Stimulated activated memory B cell treated with anti-CD40 and anti-IgM and Interleukin-4, amounts not matched to agents 10 μg/mL and 1 μg/mL and 100 μg/mL, for 72 hours (primary cell): ENCODE data around the gene GAMT.

Experiments
- ATAC-seq: fragments of 150-1000 bp; cut with Tn5 transposase; 2 replicates; pipeline ENCODE4 v1.10.0; 2021
- H3K27ac Mint-ChIP-seq: one replicate; pipeline ENCODE4 v1.8.0; 2022; ENCODE audit warnings: mild to moderate bottlenecking, mixed read lengths
- H3K27me3 Mint-ChIP-seq: one replicate; pipeline ENCODE4 v1.8.0; 2022; ENCODE audit warnings: mixed read lengths
- H3K36me3 Mint-ChIP-seq: one replicate; pipeline ENCODE4 v1.8.0; 2022; ENCODE audit warnings: mixed read lengths
- H3K4me1 Mint-ChIP-seq: one replicate; pipeline ENCODE4 v1.8.0; 2022; ENCODE audit warnings: mixed read lengths
- H3K4me3 Mint-ChIP-seq: one replicate; pipeline ENCODE4 v1.8.0; 2022; ENCODE audit warnings: mild to moderate bottlenecking, moderate library complexity, mixed read lengths
- H3K9me3 Mint-ChIP-seq: one replicate; pipeline ENCODE4 v1.8.0; 2022; ENCODE audit warnings: mixed read lengths

GAMT gene

DNA sequence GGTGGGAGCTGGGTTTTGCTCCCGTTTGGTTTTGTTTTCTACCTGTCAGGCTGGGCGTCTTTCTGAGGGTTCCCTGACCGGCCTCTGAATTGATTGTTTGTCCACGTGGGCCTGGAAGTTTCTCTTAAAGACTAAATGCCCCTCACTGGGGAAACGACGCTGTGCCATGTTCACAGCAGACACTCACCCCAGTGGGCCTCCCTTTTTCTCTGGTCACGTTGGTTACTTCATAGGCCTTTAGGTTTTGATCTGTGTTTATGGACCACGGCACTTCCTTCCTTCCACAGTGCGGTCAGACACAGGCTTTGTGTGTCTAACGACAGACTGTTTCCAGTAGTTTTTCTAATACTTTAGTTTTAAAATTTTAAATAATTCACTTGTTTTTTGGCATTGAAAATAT is 37.7 kb downstream of the GAMT start:
- H3K36me3 Mint-ChIP-seq: peaks cover 58% of the 10 kb centered on the region
- H3K4me3 Mint-ChIP-seq: peak overlapping the region; percentile 21
- no peaks in the 10 kb centered on the region for H3K27me3 Mint-ChIP-seq
- H3K27ac Mint-ChIP-seq: no peak overlapping the region
- peak; percentile 63 for ATAC-seq
- no peaks in the 10 kb centered on the region for H3K9me3 Mint-ChIP-seq
- H3K4me1 Mint-ChIP-seq: peaks cover 39% of the 10 kb centered on the region

DNA sequence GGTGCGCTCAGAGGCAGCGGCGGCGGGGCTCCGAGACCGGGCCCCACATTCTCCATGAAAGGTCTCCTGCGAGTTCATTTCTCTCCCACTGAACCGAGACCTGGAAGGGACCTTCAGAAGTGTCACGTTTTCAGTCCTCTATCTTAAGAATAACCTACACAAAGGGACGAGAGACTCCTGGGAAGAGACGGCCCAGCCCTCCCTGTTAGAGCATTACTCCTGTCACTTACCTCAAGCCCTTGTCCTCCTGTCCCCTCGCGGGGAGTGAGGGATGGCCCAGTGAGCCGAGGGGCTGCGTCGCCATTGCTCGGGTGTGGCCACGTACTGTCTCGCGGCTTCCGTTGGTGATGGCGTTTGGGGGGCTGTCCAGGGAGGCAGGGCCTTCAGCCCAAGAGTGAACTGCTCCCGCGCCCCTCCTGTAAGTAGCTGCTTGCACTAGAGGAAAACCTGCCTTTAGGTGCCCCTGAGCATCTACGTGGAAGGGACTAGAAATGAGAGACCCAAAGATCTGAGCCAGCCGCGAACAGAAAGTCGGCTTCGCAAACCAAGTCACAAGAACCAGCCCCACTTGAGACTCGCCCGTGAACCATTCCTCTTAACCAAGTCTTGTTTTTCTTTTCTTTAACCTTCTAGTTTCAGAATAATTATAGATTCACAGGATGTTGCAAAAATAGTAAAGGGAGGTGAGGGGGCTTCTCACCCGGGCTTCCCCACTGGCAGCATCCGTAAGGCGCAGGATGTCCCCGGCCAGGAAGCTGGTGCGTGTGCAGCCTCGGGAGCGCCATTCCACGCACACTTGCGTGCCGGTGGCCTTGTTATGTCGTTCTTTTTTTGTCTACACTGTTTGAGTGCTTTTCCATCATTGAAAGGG is 38.7 kb downstream of the GAMT start:
- ATAC-seq: no peak
- H3K27ac Mint-ChIP-seq: no peak overlapping the region
- peaks cover 68% of the 10 kb centered on the region for H3K36me3 Mint-ChIP-seq
- H3K27me3 Mint-ChIP-seq: no peaks in the 10 kb centered on the region
- H3K4me3 Mint-ChIP-seq: peak overlapping the region; percentile 15
- H3K4me1 Mint-ChIP-seq: peaks cover 39% of the 10 kb centered on the region
- H3K9me3 Mint-ChIP-seq: no peaks in the 10 kb centered on the region

DNA sequence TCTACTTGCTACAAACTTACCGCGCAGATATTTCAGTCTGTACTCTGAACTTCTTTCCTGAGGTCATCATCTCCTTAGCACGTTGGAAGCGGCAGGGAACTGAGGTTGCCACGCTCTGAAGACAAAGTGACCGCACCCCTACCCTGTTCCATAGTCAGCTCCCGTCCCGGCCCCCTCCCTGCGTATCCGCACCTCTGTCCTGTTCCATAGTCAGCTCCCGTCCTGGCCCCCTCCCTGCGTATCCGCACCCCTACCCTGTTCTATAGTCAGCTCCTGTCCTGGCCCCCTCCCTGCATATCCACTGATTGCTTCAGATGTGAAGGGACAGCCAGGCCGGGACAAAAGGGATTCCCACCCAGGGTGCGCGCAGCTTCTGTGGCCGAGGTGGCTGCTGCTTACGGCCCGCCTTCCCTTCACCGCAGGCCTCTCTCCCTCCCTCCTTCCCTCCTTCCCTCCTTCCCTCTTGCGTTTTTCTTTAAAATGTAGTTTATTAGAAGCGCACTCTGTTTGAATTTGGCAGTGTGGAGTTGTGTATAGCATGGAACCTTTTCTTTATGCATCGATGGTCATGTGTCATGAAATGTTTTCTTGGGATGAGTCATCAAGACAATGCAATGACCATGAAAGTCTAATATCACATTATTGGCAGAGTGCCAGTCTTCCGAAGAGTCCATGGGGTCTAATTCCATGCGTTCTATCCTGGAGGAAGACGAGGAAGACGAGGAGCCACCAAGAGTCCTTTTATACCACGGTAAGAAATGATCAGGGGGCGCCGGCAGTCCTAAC is 39.5 kb downstream of the GAMT start:
- peaks cover 68% of the 10 kb centered on the region for H3K36me3 Mint-ChIP-seq
- peaks cover 39% of the 10 kb centered on the region for H3K4me1 Mint-ChIP-seq
- no peak for ATAC-seq
- no peak overlapping the region for H3K4me3 Mint-ChIP-seq
- H3K27ac Mint-ChIP-seq: no peak overlapping the region
- H3K9me3 Mint-ChIP-seq: no peaks in the 10 kb centered on the region
- no peaks in the 10 kb centered on the region for H3K27me3 Mint-ChIP-seq

DNA sequence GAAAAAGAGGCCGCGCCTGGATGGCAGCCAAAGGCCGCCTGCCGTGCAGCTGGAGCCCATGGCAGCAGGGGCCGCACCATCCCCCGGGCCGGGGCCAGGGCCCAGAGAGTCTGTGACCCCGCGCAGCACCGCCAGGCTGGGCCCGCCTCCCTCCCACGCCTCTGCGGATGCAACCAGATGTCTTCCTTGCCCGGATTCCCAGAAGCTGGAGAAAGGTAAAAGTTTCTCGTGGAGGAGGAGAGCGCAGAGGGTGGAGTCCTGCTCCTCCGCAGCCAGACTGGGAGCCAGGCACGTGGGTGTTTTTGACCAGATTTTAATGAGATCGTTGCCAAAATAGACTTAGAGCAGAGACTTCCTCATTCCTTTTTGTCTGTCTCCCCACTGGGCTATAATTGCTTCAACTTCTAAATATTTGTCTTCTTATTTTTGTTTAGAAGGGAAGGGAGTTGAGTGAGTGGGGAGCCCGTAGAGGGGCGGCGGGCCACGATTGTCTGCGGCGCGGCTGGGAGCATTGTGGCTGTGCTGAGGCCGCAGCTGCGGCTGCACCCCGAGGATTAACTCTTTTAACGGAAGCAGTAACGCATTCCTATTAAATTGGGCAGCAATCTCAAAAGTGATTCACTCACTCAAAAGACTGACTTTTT is 40.4 kb downstream of the GAMT start:
- Mint-ChIP-seq H3K4me1 (peaks cover 43% of the 10 kb centered on the region), H3K4me3 (no peak overlapping the region), H3K27ac (no peak overlapping the region), H3K27me3 (no peaks in the 10 kb centered on the region), H3K9me3 (no peaks in the 10 kb centered on the region), H3K36me3 (peaks cover 67% of the 10 kb centered on the region)
- ATAC-seq: no peak

DNA sequence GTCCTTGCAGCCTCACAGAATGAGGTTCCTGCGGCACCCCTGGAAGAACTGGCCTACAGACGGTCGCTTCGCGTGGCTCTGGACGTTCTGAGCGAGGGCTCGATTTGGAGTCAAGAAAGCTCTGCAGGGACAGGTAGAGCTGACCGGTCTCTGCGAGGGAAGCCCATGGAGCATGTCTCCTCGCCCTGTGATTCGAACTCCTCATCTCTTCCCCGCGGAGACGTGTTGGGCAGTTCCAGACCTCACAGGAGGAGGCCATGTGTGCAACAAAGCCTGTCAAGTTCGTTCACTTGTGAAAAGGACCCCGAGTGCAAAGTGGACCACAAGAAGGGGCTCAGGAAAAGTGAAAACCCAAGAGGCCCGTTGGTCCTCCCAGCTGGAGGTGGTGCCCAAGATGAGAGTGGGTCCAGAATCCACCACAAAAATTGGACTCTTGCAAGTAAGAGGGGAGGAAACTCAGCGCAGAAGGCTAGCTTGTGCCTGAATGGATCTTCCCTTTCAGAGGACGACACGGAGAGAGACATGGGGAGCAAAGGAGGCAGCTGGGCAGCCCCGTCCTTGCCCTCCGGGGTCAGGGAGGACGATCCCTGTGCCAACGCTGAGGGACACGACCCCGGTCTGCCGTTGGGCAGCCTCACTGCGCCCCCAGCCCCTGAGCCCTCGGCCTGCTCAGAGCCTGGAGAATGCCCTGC is 41.1 kb downstream of the GAMT start:
- peaks cover 49% of the 10 kb centered on the region for H3K4me1 Mint-ChIP-seq

DNA sequence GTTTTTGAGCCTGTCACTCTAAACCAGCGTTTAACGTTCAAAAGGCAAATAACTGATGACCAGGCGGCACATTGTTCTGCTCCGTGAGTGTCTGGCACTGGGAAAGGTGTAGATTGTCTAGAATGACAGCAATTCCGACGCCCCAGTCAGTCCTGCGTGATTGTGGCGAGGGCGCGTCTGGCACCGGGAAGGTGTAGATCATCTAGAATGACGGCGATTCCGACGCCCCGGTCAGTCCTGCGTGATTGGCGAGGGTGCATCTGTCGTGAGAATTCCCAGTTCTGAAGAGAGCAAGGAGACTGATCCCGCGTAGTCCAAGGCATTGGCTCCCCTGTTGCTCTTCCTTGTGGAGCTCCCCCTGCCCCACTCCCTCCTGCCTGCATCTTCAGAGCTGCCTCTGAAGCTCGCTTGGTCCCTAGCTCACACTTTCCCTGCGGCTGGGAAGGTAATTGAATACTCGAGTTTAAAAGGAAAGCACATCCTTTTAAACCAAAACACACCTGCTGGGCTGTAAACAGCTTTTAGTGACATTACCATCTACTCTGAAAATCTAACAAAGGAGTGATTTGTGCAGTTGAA is 43.7 kb downstream of the GAMT start:
- Mint-ChIP-seq H3K27me3 (no peaks in the 10 kb centered on the region), H3K4me3 (no peak overlapping the region), H3K27ac (no peak overlapping the region), H3K9me3 (no peaks in the 10 kb centered on the region), H3K36me3 (peaks cover 56% of the 10 kb centered on the region), H3K4me1 (peaks cover 37% of the 10 kb centered on the region)
- no peak for ATAC-seq

More for the DNA sequence above, 41.1 kb downstream of the GAMT start:
- no peak overlapping the region for H3K4me3 Mint-ChIP-seq
- H3K27ac Mint-ChIP-seq: no peak overlapping the region
- no peaks in the 10 kb centered on the region for H3K27me3 Mint-ChIP-seq
- H3K36me3 Mint-ChIP-seq: peaks cover 67% of the 10 kb centered on the region
- no peak for ATAC-seq
- no peaks in the 10 kb centered on the region for H3K9me3 Mint-ChIP-seq

DNA sequence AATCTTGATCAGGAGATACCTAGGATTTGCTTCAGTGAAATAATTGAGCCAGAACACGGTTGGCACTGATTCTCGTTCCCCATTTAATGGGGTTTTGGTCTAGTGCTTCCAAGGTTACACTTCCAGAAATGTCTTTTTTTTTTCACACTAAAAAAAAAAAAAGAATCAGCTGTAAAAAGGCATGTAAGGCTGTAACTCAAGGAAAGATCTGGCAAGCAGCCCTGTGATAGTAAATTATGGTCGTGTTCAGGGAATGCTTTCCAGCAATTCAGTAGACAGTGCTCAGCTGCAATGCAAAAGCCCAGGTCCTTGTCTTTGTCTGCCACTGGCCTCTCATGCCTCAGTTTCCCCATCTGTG is 44.9 kb downstream of the GAMT start:
- peaks cover 26% of the 10 kb centered on the region for H3K4me1 Mint-ChIP-seq
- no peaks in the 10 kb centered on the region for H3K9me3 Mint-ChIP-seq
- peaks cover 45% of the 10 kb centered on the region for H3K36me3 Mint-ChIP-seq
- H3K27ac Mint-ChIP-seq: no peak overlapping the region
- ATAC-seq: no peak
- H3K27me3 Mint-ChIP-seq: no peaks in the 10 kb centered on the region
- H3K4me3 Mint-ChIP-seq: no peak overlapping the region

DNA sequence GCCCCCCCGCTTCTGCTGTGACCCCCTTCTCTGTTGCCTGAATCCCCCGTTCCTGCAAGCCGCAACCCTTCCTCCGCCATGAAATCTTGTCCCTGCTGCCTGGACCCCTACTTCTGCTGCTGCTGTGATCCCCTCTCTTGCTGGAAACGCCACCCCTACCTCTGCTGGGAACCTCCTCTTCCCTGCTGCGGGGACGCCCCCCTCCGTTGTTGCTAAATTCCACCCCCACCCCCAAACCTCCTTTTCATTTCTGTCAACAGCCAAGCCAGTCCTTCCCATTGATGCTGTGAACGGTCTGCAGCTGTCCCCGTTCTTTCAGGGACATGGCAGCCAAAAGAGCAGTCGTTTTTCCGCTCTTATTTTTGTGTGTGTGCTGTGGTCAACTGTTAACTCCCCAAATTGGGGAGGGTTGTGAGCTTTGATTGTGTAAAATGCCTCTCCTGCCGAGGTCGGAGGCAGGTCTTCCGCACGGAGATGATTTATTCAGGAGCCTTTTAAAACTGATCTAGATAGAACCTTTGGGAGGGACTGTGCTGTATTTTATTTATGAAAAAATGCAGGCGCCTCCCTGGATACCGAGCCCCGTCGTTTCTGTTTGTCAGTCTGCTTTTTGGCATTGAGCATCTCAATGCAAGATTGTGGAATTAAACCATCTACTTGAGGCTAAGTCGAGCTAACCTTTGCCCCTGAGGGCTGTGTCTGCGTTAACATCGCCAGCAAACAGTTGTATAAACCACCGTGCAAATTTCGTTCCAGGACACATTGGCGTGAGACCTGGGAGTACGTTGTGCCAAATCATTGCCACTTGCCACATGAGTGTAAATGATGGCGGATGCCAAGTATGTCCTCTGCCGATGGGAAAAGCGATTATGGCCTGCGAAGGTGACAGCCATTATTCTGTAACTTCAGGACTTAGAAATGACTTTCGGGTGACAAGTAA is 45.5 kb downstream of the GAMT start:
- ATAC-seq: no peak
- Mint-ChIP-seq H3K4me1 (peaks cover 19% of the 10 kb centered on the region), H3K9me3 (no peaks in the 10 kb centered on the region), H3K27me3 (no peaks in the 10 kb centered on the region), H3K4me3 (peak overlapping the region; percentile 88), H3K27ac (peak overlapping the region; percentile 76), H3K36me3 (peaks cover 38% of the 10 kb centered on the region)

DNA sequence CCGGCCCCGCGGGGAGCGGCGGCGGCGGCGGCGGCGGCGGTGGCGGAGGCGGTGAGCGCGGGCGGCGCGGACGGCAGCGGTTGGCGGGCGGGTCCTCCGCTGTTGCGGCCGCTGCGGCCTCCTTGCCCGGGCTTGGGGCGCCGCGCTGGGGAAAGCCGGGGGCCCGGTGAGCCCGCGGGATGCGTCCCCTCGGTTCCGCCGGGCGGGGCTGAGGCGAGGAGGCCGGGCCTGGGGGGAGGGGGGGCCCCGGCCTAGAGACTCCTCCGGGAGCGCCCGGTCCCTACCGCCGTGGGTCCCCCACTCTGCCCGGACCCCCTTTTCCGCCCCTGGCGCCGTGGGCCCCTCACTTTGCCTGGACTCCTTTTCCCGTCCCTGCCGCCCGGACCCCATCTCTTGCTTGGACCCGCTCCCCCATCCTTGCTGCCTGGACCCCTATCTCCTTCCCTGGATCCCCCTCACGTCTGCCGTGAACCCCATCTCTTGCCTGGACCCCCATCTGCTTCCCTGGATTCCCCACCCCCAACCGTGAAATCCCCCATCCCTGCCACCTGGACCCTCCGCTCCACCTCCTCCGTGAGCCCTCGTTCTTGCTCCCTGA is 46.3 kb downstream of the GAMT start:
- Mint-ChIP-seq H3K27ac (peak overlapping the region; percentile 76), H3K4me1 (peaks cover 17% of the 10 kb centered on the region)

DNA sequence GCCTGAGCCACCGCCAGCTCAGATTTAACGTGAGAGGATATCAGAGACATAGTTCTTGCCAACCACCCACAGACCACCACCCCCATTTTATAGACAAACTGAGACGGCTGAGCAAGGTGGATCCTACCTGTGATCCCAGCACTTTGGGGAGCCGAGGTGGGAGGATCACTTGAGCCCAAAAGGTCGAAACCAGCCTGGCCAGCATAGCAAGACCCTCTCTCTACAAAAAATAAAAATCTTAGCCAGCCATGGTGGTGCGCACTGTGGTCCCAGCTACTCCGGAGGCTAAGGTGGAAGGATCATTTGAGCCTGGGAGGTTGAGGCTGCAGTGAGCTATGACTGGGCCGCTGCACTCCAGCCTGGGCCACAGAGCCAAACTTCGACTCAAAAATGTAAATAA is 48.2 kb downstream of the GAMT start:
- H3K27me3 Mint-ChIP-seq: peaks cover 10% of the 10 kb centered on the region
- peaks cover 24% of the 10 kb centered on the region for H3K4me1 Mint-ChIP-seq
- H3K36me3 Mint-ChIP-seq: peaks cover 12% of the 10 kb centered on the region
- H3K27ac Mint-ChIP-seq: no peak overlapping the region
- ATAC-seq: no peak
- H3K9me3 Mint-ChIP-seq: no peaks in the 10 kb centered on the region
- no peak overlapping the region for H3K4me3 Mint-ChIP-seq

More for the DNA sequence above, 46.3 kb downstream of the GAMT start:
- H3K36me3 Mint-ChIP-seq: peaks cover 32% of the 10 kb centered on the region
- peak overlapping the region; percentile 88 for H3K4me3 Mint-ChIP-seq
- no peaks in the 10 kb centered on the region for H3K27me3 Mint-ChIP-seq
- no peaks in the 10 kb centered on the region for H3K9me3 Mint-ChIP-seq
- peak; percentile 84 for ATAC-seq

DNA sequence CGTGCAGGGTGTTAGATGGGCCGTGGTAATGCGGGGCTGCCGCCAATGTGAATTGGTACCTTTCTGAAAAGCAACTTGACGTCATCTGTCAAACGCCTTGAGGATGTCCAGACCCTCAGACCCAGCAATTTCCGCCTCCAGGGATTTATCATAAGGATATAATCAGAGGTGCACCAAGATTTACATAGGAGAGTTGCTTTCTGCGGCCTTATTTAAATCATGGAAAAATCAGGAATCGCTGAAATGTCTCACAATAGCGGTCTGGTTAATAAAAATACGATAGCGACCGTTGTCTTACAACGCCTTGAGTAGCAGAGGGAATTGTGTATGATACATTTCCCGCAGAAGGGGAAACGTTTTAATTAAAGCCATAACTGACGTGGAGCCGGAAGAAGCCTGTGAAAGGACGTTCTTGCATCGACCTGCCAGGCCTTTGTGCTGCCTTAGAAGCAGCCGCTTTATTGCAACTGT is 49.9 kb downstream of the GAMT start:
- peaks cover 24% of the 10 kb centered on the region for H3K4me1 Mint-ChIP-seq
- H3K36me3 Mint-ChIP-seq: no peaks in the 10 kb centered on the region
- no peak overlapping the region for H3K27ac Mint-ChIP-seq
- no peak for ATAC-seq
- H3K9me3 Mint-ChIP-seq: no peaks in the 10 kb centered on the region
- peaks cover 10% of the 10 kb centered on the region for H3K27me3 Mint-ChIP-seq
- no peak overlapping the region for H3K4me3 Mint-ChIP-seq

DNA sequence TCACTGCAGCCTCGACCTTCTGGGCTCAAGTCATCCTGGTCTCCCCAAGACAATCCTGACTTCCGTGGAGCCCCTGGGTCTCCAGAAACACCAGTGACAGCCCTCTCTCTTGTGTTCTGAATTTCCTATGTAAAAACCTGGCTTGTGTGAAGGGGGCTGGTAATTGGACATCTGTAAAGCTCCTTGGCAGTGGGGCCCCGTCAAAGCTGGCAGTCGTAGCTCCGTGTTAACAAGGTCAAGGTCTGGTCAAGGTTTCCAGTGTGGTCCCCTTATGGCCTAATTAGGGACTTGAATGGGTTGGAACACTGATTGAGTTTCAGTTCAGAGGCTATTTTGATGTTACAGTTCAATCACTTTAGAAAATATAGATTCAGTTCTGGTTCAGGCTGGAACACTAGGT is 50.5 kb downstream of the GAMT start:
- no peaks in the 10 kb centered on the region for H3K36me3 Mint-ChIP-seq
- H3K4me1 Mint-ChIP-seq: peaks cover 19% of the 10 kb centered on the region
- ATAC-seq: no peak
- H3K27ac Mint-ChIP-seq: no peak overlapping the region
- no peak overlapping the region for H3K4me3 Mint-ChIP-seq
- no peaks in the 10 kb centered on the region for H3K9me3 Mint-ChIP-seq
- peaks cover 10% of the 10 kb centered on the region for H3K27me3 Mint-ChIP-seq

DNA sequence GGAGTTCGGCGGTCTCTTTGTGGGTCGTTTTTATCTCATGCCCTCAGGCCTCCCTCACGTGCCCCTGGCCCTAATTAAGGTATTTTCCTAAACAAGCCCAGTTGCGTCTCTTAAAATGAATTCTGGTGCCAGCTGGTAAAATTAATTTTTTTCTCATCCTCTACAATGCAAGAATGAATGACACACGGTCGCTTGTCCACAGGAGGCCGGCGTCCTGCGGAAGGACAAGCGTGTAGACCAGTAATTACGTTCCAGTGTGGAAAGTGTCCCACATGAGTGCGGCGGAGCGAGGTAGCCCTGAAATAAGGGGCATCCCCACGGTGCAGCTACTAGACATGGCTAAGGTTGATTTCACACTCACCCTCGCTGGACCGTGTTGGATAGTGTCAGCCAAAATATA is 52.1 kb downstream of the GAMT start:
- ATAC-seq: no peak
- H3K36me3 Mint-ChIP-seq: no peaks in the 10 kb centered on the region
- H3K27me3 Mint-ChIP-seq: peaks cover 10% of the 10 kb centered on the region
- H3K4me1 Mint-ChIP-seq: peaks cover 22% of the 10 kb centered on the region
- no peak overlapping the region for H3K4me3 Mint-ChIP-seq
- H3K9me3 Mint-ChIP-seq: no peaks in the 10 kb centered on the region
- peak overlapping the region; percentile 59 for H3K27ac Mint-ChIP-seq
